Measurements from ENCODE around the gene MAGI2.

The MAGI2 gene

DNA sequence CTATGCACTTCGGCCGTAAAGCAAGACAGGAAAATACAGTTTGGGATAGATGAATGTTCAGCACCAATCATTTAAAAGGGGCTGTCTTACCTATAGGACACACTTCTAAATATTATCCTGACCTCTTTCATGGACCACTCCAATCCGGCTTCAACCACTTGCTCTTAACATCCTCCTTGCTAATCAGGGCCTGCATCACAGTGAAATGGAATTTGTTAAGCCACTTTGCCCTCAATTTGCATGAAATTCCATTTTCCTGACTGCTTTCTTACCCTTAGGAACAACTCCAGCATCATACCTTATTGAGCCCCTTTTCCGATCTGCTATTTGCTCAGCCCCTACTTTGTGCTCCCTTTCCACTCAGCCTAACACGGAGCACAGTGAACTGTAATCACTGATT, 987.6 kb downstream of the MAGI2 start:
- H3K27ac ChIP-seq: no peak overlapping the region
- ChIA-PET POLR2A (ENCODE audit: low non-redundant PET) (no interaction called here), CTCF (no interaction called here)
- TF ChIP-seq, protein P1, sequence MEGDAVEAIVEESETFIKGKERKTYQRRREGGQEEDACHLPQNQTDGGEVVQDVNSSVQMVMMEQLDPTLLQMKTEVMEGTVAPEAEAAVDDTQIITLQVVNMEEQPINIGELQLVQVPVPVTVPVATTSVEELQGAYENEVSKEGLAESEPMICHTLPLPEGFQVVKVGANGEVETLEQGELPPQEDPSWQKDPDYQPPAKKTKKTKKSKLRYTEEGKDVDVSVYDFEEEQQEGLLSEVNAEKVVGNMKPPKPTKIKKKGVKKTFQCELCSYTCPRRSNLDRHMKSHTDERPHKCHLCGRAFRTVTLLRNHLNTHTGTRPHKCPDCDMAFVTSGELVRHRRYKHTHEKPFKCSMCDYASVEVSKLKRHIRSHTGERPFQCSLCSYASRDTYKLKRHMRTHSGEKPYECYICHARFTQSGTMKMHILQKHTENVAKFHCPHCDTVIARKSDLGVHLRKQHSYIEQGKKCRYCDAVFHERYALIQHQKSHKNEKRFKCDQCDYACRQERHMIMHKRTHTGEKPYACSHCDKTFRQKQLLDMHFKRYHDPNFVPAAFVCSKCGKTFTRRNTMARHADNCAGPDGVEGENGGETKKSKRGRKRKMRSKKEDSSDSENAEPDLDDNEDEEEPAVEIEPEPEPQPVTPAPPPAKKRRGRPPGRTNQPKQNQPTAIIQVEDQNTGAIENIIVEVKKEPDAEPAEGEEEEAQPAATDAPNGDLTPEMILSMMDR (conservative IDR thresholded peaks at IDR 0.05; ENCODE audit: low read depth): no peak
- DNase-seq (ENCODE audit: low spot score): no peak

DNA sequence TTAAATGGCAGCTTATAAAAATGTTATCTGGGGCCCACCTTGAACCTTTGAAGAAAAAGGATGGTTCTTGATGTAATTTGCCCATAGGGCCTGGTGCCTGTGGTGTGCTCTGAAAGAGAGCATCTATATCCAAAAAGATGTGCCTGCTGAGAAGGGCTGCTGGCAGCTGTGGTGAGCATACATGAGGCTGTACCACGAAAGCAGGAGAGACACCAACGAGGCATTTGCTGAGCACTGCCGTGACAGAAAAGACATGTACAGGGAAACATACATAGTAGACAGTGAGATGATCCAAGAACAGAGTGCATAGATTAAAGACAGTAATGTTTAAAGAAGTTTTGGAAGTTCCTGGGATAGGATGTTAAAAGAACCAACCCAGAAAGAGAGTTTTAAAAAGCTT, 990.4 kb downstream of the MAGI2 start:
- no peak overlapping the region for H3K27ac ChIP-seq
- POLR2A ChIA-PET (ENCODE audit: low non-redundant PET): no interaction called here
- CTCF ChIA-PET: no interaction called here
- TF ChIP-seq, protein P1 (conservative IDR thresholded peaks at IDR 0.05; ENCODE audit: low read depth): no peak
- DNase-seq (ENCODE audit: low spot score): no peak

DNA sequence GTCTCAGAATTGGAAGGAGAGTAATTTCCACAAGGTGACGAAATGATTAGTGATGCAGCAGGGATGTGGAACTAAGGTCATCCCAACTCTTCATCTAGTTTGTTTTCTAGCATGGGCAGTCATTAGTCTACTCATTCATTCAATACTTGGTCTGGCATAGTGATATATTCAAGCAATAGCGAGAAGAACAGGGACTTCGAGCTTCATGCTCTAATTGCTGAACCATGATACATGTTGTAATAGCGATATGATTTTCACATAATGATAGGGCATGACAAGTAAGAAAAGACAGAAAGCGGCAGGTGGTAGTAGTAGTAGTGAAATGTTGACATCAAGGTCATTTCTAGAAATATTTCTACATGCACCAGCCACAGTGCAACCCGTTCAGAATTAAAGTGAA, 1002.8 kb downstream of the MAGI2 start:
- DNase-seq (ENCODE audit: low spot score): no peak
- POLR2A ChIA-PET (ENCODE audit: low non-redundant PET): no interaction called here
- TF ChIP-seq, protein P1 (conservative IDR thresholded peaks at IDR 0.05; ENCODE audit: low read depth): no peak
- CTCF ChIA-PET: no interaction called here
- H3K27ac ChIP-seq: no peak overlapping the region

DNA sequence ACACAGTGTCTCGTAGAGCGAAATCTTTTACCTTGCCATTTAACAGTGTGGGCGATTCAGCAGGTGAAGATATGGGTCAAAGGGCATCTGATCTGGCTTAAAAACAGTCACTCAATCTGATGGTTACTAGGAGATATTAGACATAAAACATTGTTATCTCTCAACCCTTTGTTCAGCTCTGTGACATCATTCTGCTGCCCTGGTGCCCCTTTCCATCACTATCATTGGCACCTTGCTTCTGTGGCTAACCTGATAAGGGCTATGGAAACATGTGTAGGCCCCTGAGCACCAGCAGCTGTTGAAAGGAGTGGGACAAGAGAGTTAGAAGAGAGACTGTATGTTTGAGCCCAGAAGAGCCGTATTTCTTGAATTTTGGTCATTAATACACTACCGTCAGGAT, 1004.6 kb downstream of the MAGI2 start:
- ChIA-PET CTCF (no interaction called here), POLR2A (ENCODE audit: low non-redundant PET) (no interaction called here)
- TF ChIP-seq, protein P1 (conservative IDR thresholded peaks at IDR 0.05; ENCODE audit: low read depth): no peak
- no peak overlapping the region for H3K27ac ChIP-seq
- no peak for DNase-seq (ENCODE audit: low spot score)

DNA sequence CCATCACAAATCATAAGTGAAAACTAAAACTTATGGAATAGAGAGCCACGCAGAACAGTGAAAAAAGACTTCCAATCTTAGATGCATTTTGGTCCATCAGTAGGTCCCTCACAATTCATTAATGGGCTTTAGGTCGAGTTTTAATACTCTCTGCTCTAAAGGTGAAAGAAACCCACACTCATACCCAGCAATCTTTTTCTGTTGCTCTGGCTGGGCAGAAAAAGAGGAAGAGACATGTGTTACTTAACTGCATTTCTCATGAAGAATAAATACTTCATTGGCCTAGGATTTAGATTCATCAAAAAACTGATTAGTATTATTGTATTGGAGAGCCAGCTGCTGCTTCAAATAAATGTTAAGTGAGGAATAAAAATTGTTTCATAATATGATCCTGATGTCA, 1009.2 kb downstream of the MAGI2 start:
- H3K27ac ChIP-seq: no peak overlapping the region
- POLR2A ChIA-PET (ENCODE audit: low non-redundant PET): no interaction called here
- DNase-seq (ENCODE audit: low spot score): no peak
- CTCF ChIA-PET: interaction anchor here (0.7 kb wide), 1 partner anchor 31 kb away, joined by 3 read pairs; no protein-coding TSS in a partner anchor
- TF ChIP-seq, protein P1 (conservative IDR thresholded peaks at IDR 0.05; ENCODE audit: low read depth): no peak

DNA sequence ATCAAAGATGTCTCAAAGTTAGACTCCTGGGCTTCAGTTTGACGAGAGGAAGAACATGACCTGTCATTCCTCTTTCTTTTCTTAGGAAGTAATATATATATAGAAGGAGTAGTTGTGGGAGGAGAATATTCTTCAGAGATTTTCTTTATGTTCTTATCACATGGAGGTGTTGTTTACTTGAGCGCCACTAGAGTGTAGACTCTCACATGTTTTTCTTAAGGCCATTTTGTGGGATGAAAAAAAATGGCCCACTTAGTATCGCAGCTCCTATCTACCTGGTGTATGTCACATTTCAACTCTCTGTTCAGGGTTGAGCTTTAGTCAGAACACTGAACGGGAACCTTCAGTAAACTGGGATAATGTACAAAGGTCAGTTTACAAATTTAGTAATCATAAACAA, 1009.7 kb downstream of the MAGI2 start:
- DNase-seq (ENCODE audit: low spot score): no peak
- CTCF ChIA-PET: interaction anchor here (0.6 kb wide), 1 partner anchor 27 kb away, joined by 4 read pairs; no protein-coding TSS in a partner anchor
- POLR2A ChIA-PET (ENCODE audit: low non-redundant PET): no interaction called here
- H3K27ac ChIP-seq: no peak overlapping the region
- TF ChIP-seq, protein P1 (conservative IDR thresholded peaks at IDR 0.05; ENCODE audit: low read depth): no peak

DNA sequence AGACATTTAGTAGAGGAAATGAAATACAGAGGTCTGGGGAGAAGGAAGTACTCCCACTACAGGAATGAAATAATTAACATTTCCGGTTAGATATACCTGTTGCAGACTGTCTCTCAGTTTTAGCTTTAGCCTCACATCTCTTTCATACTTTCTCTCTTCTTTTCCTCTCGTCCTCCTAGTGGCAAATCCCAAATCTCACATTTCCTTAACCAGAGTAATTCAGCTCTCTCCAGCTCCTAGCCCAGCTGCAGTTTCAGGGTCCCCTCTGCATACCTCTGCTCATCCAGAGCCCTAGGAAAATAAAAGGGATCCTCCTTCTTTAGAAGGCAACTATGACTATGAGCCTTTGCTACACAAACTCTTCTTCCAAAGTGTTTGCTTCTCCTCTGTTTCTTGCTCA, 1011.7 kb downstream of the MAGI2 start:
- no peak for DNase-seq (ENCODE audit: low spot score)
- no peak overlapping the region for H3K27ac ChIP-seq
- ChIA-PET CTCF (no interaction called here), POLR2A (ENCODE audit: low non-redundant PET) (no interaction called here)
- TF ChIP-seq, protein P1 (conservative IDR thresholded peaks at IDR 0.05; ENCODE audit: low read depth): no peak
